ENCODE measurements around the gene FAM25G. TPM values are rescaled to one million over a fixed set of nuclear protein-coding genes. Genes with fewer than 3 reads are reported as not detected.

The FAM25G gene
- total and polyA plus RNA-seq, 9 of the 15 experiments (the other 6 are each of a cell fraction or from before 2014, with no cell fraction given): not detected

DNA sequence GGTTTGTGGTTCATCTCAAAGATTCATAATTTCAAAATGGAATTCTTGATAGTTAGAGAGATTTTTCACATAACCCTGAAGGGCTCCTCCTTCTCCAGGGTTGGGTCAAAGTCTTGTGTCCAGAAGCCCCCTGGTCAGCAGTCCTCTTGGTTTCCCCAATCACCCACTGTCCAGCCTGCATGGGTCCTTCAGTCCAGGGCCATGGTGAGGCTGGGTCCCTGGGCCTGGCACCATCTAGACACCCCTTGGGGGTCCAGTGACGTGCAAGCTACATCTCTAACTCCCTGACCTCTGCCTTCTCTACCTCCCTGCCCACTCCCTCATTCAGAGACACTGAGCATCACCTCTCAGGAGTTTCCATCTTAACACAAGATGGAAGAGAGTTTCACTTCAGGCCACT lies 33.7 kb downstream of the FAM25G start (continued):
- TF ChIP-seq MECOM (CRISPR knock-in tag; IDR thresholded peaks at IDR 0.05) (no peak), HCFC1 (IDR thresholded peaks at IDR 0.05; ENCODE audit: low read depth, low read length) (no peak), TSHZ1 (CRISPR knock-in tag; IDR thresholded peaks at IDR 0.05) (no peak)

- no peak overlapping the region for H3K4me2 ChIP-seq (ENCODE audit: insufficient read depth, low read length)
- H3K4me1 ChIP-seq (replicated peaks in 1 of 2; ENCODE audit: control insufficient read depth in 2 of 2, insufficient read depth in 2 of 2, low read length in 2 of 2): peaks cover 0 to 12% of the 10 kb centered on the region in 2 experiments; a peak in 1 of 5 replicates
- peak in 1 of 4 experiments; percentile 1 for DNase-seq (ENCODE audit: extremely low read depth in 1 of 4, low spot score in 3 of 4)
- no peaks in the 10 kb centered on the region for H3K9me3 ChIP-seq (replicated peaks; ENCODE audit: control insufficient read depth, insufficient read depth, low read depth, low read length)
- H2AFZ ChIP-seq (ENCODE audit: low read depth, low read length): no peak overlapping the region
- intact Hi-C loops (cut with micrococcal nuclease): no loop called here
- H3K27me3 ChIP-seq (ENCODE audit: control insufficient read depth in 2 of 2, insufficient read depth in 2 of 2, low read length in 2 of 2): peaks cover 8 to 35% of the 10 kb centered on the region in 2 experiments; a peak in 4 of 5 replicates
- no peak overlapping the region for H3K27ac ChIP-seq (ENCODE audit: extremely low read depth, low read depth, low read length)
- H4K20me1 ChIP-seq (replicated peaks; ENCODE audit: control insufficient read depth, insufficient read depth, low read length): no peaks in the 10 kb centered on the region; the same call in 1 of the 2 replicates
- in situ Hi-C loops (cut with MboI): no loop called here
- FAIRE-seq: no peak
- no peaks in the 10 kb centered on the region for H3K9me1 ChIP-seq (ENCODE audit: control insufficient read depth, insufficient read depth, low read length)
- H3K9ac ChIP-seq (ENCODE audit: insufficient read depth in 1 of 2, low read depth in 2 of 2, low read length in 2 of 2): no peak overlapping the region
- 6% methylated on average over 1 of the region's 1 CpG for WGBS (ENCODE audit: insufficient coverage, low coverage, missing lambda C conversion rate)
- no peak overlapping the region for H3K4me3 ChIP-seq
- POLR2A ChIA-PET: no interaction called here
- no peaks in the 10 kb centered on the region for H3K79me2 ChIP-seq (ENCODE audit: control insufficient read depth, insufficient read depth, low read length)
- H3K36me3 ChIP-seq (ENCODE audit: control insufficient read depth, insufficient read depth, low read length): no peaks in the 10 kb centered on the region
- no peak for ATAC-seq
- CTCF ChIA-PET (ENCODE audit: low intra/inter-chr PET ratio): no interaction called here
- no TSS peak for BruUV-seq (replicated peaks)
- TF ChIP-seq DIDO1 (tag; IDR thresholded peaks at IDR 0.05; ENCODE audit: low read depth) (no peak), RERE (CRISPR knock-in tag; IDR thresholded peaks at IDR 0.05; ENCODE audit: borderline replicate concordance) (no peak), YBX1 (IDR thresholded peaks at IDR 0.05) (no peak), HNRNPLL (IDR thresholded peaks at IDR 0.05; ENCODE audit: low read depth, low read length, poor library complexity, severe bottlenecking) (no peak)
- TF ChIP-seq, protein P1, sequence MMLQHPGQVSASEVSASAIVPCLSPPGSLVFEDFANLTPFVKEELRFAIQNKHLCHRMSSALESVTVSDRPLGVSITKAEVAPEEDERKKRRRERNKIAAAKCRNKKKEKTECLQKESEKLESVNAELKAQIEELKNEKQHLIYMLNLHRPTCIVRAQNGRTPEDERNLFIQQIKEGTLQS (IDR thresholded peaks at IDR 0.05): no peak
- TF ChIP-seq, protein P1 (CRISPR knock-in tag; conservative IDR thresholded peaks at IDR 0.05): no peak
These were observed 34.0 kb downstream of the FAM25G start for GRCh38 chr10:47457528-47457820.

Measured in K562 (cell line).